Endothelial cell of umbilical vein (primary cell): ENCODE results near the gene HSPA12A. TPM values are rescaled to one million over a fixed set of nuclear protein-coding genes. Genes with fewer than 3 reads are reported as not detected.

Experiments used
- BruUV-seq: library from RNA; stranded (reverse); fragments of 400-500 nt; replicated peaks from 2 replicates; lab custom pipeline; 2021; lab: Mats Ljungman, UMichigan
- CTCF ChIA-PET: fragments of 300-600, 350-600 bp; sonication (Branson Sonifier 250); formaldehyde crosslinking; loops from one replicate; lab custom pipeline; 2021; ENCODE audit warnings: antibody characterized with exemption, inconsistent platforms; lab: Charles Lee
- POLR2A ChIA-PET: fragments of 300-600, 350-600 bp; sonication (Branson Sonifier 250); formaldehyde crosslinking; loops from one replicate; lab custom pipeline; 2021; ENCODE audit warnings: antibody characterized with exemption, inconsistent platforms; lab: Charles Lee
- DNase-seq: peaks from one replicate; pipeline ENCODE4 v3.0.0-alpha.2; 2011; ENCODE audit warnings: low read depth, low spot score
- FAIRE-seq: peaks from 2 replicates; lab custom pipeline; 2011; peaks lifted over from hg19 to GRCh38; lab: Jason Lieb, UNC
- H2AFZ ChIP-seq: 2 replicates; pipeline ENCODE4 v1.6.0; 2012; ENCODE audit warnings: low read depth, low read length, control low read depth, inconsistent platforms
- H3K27ac ChIP-seq: 2 replicates; pipeline ENCODE4 v1.5.1; 2011; ENCODE audit warnings: low read depth, mild to moderate bottlenecking, control low read depth, low read length, moderate library complexity; ENCODE audit not compliant: insufficient read depth
- H3K27me3 ChIP-seq, 2 experiments: 2 replicates each; pipeline versions ENCODE4 v1.6.0 to v1.6.1; 2011; ENCODE audit warnings: low read length in 2 of 2, mixed read lengths in 1 of 2; ENCODE audit not compliant: control insufficient read depth in 2 of 2, insufficient read depth in 2 of 2
- H3K36me3 ChIP-seq, 2 experiments: 2 replicates in 1 of 2; 3 replicates in 1 of 2; pipeline ENCODE4 v1.5.1; 2011; ENCODE audit warnings: low read length in 2 of 2, mild to moderate bottlenecking in 1 of 2, moderate library complexity in 1 of 2; ENCODE audit not compliant: control insufficient read depth in 2 of 2, insufficient read depth in 2 of 2; ENCODE audit errors: extremely low read depth in 1 of 2
- H3K4me1 ChIP-seq: 3 replicates; pipeline ENCODE4 v1.5.1; 2011; ENCODE audit warnings: mild to moderate bottlenecking, low read length; ENCODE audit not compliant: control insufficient read depth, insufficient read depth; ENCODE audit errors: extremely low read depth
- H3K4me2 ChIP-seq: 2 replicates; pipeline ENCODE4 v1.6.1; 2011; ENCODE audit warnings: low read length, control low read depth, mixed read lengths; ENCODE audit not compliant: insufficient read depth
- H3K4me3 ChIP-seq, 3 experiments: fragments of 200-600 bp in 1 of 3; sonication (generic), shearing (Covaris generic) in 1 of 3; replicated peaks in 1 of 3; 2 replicates each; pipeline ENCODE4 v1.5.1; 2011 to 2016; ENCODE audit warnings: control low read depth in 3 of 3, low read length in 3 of 3, mild to moderate bottlenecking in 2 of 3, inconsistent platforms in 1 of 3, low read depth in 1 of 3, moderate library complexity in 1 of 3; ENCODE audit not compliant: insufficient read depth in 1 of 3
- H3K79me2 ChIP-seq: 2 replicates; pipeline ENCODE4 v1.6.0; 2012; ENCODE audit warnings: low read length, inconsistent platforms; ENCODE audit not compliant: control insufficient read depth, insufficient read depth
- H3K9ac ChIP-seq: replicated peaks from 2 replicates; pipeline ENCODE3; 2011; ENCODE audit warnings: low read length, control low read depth; ENCODE audit not compliant: insufficient read depth; ENCODE audit errors: extremely low read depth
- H3K9me1 ChIP-seq: replicated peaks from 3 replicates; pipeline ENCODE4 v1.6.0; 2011; ENCODE audit warnings: mild to moderate bottlenecking, low read length; ENCODE audit not compliant: control insufficient read depth, insufficient read depth; ENCODE audit errors: extremely low read depth
- H3K9me3 ChIP-seq: replicated peaks from 2 replicates; pipeline ENCODE4 v1.5.1; 2012; ENCODE audit warnings: low read length, inconsistent platforms; ENCODE audit not compliant: control insufficient read depth, insufficient read depth
- H4K20me1 ChIP-seq: replicated peaks from 2 replicates; pipeline ENCODE3; 2011; ENCODE audit warnings: mild to moderate bottlenecking, low read length; ENCODE audit not compliant: control insufficient read depth, insufficient read depth; ENCODE audit errors: extremely low read depth
- EZH2 ChIP-seq: IDR thresholded peaks from 2 replicates; pipeline ENCODE4 v1.6.1; 2012; ENCODE audit warnings: borderline replicate concordance, low read depth, mild to moderate bottlenecking, moderate library complexity, low read length, inconsistent platforms; ENCODE audit not compliant: severe bottlenecking
- FOS ChIP-seq: IDR thresholded peaks from 2 replicates; pipeline ENCODE4 v1.6.1; 2011; ENCODE audit warnings: mild to moderate bottlenecking, low read length, moderate library complexity, borderline replicate concordance; ENCODE audit not compliant: insufficient read depth
- GATA2 ChIP-seq: IDR thresholded peaks from 2 replicates; pipeline ENCODE4 v1.7.0; 2011; ENCODE audit warnings: low read depth, mild to moderate bottlenecking, moderate library complexity, mixed read lengths, low read length; ENCODE audit not compliant: insufficient read length, insufficient read depth
- MYC ChIP-seq: IDR thresholded peaks from one replicate; pipeline ENCODE4 v1.6.1; 2011; ENCODE audit warnings: mild to moderate bottlenecking, low read depth, low read length
- POLR2A ChIP-seq: IDR thresholded peaks from 2 replicates; pipeline ENCODE4 v1.6.1; 2012; ENCODE audit warnings: low read depth, mild to moderate bottlenecking, control low read depth, low read length
- POLR2AphosphoS5 ChIP-seq: IDR thresholded peaks from 2 replicates; pipeline ENCODE4 v1.6.1; 2012; ENCODE audit warnings: low read depth, mild to moderate bottlenecking, control low read depth, low read length, moderate library complexity; ENCODE audit not compliant: insufficient read depth
- dilution Hi-C: fragments of 300-500 bp; cut with MboI; formaldehyde crosslinking; loops from one replicate; pipeline ENCODE4 v1.15.0; 2019; ENCODE audit warnings: low sequenced_read_pairs; ENCODE audit not compliant: extremely low pct_ligation_motif_present
- intact Hi-C: fragments of 100-400 bp; cut with micrococcal nuclease; formaldehyde crosslinking; loops from one replicate; pipeline ENCODE4 v1.10.0; 2022
- polyA plus RNA-seq, 4 experiments: library from polyadenylated mRNA; depleted of rRNA in 3 of 4; stranded (reverse) in 3 of 4; unstranded in 1 of 4; fragments of >200 nt; gene quantifications; 2 replicates each; pipeline versions ENCODE4 v1.2.1 to v1.2.3, GENCODE V29; 2011 to 2012; ENCODE audit warnings: missing spikeins in 1 of 4
- total RNA-seq: library from RNA; stranded (reverse); gene quantifications from 2 replicates; pipeline ENCODE4 v1.2.3, GENCODE V29; 2021
- TF ChIP-seq, protein P1 (sequence below): IDR thresholded peaks from 2 replicates; pipeline ENCODE4 v1.6.1; 2011; ENCODE audit not compliant: insufficient read depth, insufficient read length
- TF ChIP-seq, protein P2 (sequence below), 2 donors: IDR thresholded peaks; 1 replicate in 1 of 2; 2 replicates in 1 of 2; pipeline ENCODE4 v1.5.1; 2011; ENCODE audit warnings: low read length in 2 of 2, mild to moderate bottlenecking in 2 of 2, moderate library complexity in 2 of 2, control low read depth in 1 of 2, inconsistent platforms in 1 of 2, low read depth in 1 of 2; ENCODE audit not compliant: insufficient read depth in 1 of 2; ENCODE audit errors: extremely low read depth in 1 of 2

The HSPA12A gene
- total and polyA plus RNA-seq, 2 donors (not counting 3 experiments of a cell fraction or from before 2014, with no cell fraction given): 0.22 to 0.29 TPM

GRCh38 chr10:116771959-116772585 is 29.7 kb upstream of the HSPA12A start:
- H3K9ac ChIP-seq: no peak overlapping the region
- CTCF ChIA-PET: interaction anchor here (1.9 to 6.2 kb wide), 2 partner anchors 16 to 403 kb away, joined by 7 to 52 read pairs; no protein-coding TSS in a partner anchor
- no peak overlapping the region for H2AFZ ChIP-seq

More at GRCh38 chr10:116771959-116772585, 29.7 kb upstream of the HSPA12A start:
- no peak overlapping the region for H3K27ac ChIP-seq
- DNase-seq (no peak), FAIRE-seq (no peak)
- dilution Hi-C loops: no loop called here
- TF ChIP-seq MYC: no peak
- no peak for TF ChIP-seq POLR2A
- TF ChIP-seq, protein P1, sequence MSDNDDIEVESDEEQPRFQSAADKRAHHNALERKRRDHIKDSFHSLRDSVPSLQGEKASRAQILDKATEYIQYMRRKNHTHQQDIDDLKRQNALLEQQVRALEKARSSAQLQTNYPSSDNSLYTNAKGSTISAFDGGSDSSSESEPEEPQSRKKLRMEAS: no peak
- TF ChIP-seq GATA2: no peak
- TF ChIP-seq EZH2: no peak
- no peak for TF ChIP-seq POLR2AphosphoS5
- TF ChIP-seq, protein P2, sequence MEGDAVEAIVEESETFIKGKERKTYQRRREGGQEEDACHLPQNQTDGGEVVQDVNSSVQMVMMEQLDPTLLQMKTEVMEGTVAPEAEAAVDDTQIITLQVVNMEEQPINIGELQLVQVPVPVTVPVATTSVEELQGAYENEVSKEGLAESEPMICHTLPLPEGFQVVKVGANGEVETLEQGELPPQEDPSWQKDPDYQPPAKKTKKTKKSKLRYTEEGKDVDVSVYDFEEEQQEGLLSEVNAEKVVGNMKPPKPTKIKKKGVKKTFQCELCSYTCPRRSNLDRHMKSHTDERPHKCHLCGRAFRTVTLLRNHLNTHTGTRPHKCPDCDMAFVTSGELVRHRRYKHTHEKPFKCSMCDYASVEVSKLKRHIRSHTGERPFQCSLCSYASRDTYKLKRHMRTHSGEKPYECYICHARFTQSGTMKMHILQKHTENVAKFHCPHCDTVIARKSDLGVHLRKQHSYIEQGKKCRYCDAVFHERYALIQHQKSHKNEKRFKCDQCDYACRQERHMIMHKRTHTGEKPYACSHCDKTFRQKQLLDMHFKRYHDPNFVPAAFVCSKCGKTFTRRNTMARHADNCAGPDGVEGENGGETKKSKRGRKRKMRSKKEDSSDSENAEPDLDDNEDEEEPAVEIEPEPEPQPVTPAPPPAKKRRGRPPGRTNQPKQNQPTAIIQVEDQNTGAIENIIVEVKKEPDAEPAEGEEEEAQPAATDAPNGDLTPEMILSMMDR (IDR thresholded peaks at IDR 0.05; ENCODE audit: extremely low read depth in 1 of 2, insufficient read depth in 1 of 2, low read depth in 1 of 2, low read length in 2 of 2): no peak
- no peak for TF ChIP-seq FOS
- H3K9me1 ChIP-seq: no peaks in the 10 kb centered on the region
- H3K4me3 ChIP-seq: no peak overlapping the region
- H3K27me3 ChIP-seq: no peaks in the 10 kb centered on the region
- no peak overlapping the region for H3K4me2 ChIP-seq
- no peaks in the 10 kb centered on the region for H3K79me2 ChIP-seq
- no peaks in the 10 kb centered on the region for H3K9me3 ChIP-seq
- H4K20me1 ChIP-seq: no peaks in the 10 kb centered on the region
- BruUV-seq: no TSS peak
- POLR2A ChIA-PET: no interaction called here
- H3K36me3 ChIP-seq: no peaks in the 10 kb centered on the region
- intact Hi-C loops: no loop called here
- no peaks in the 10 kb centered on the region for H3K4me1 ChIP-seq
